Sigmoid colon (tissue), 3 donors: Measurements from ENCODE around the gene THSD7A.

Experiments used
- CTCF ChIP-seq, 4 experiments: fragments of 450-650 bp in 3 of 4; fragments of 200-600 bp in 1 of 4; IDR thresholded peaks; one replicate each; pipeline ENCODE4 v1.5.1; 2016 to 2019; ENCODE audit warnings: antibody characterized with exemption in 4 of 4, mild to moderate bottlenecking in 3 of 4, moderate library complexity in 2 of 4
- POLR2A ChIP-seq, 2 donors: fragments of 450-650 bp; IDR thresholded peaks; one replicate each; pipeline ENCODE4 v1.6.1; 2016; ENCODE audit warnings: antibody characterized with exemption in 2 of 2, mild to moderate bottlenecking in 2 of 2, moderate library complexity in 2 of 2

GRCh38 chr7:11699666-11700065 lies 132.3 kb downstream of the THSD7A start:
- TF ChIP-seq CTCF (IDR thresholded peaks at IDR 0.05) (no peak), POLR2A (IDR thresholded peaks at IDR 0.05) (no peak)
